ENCODE measurements around the gene ZSCAN25.

- TF ChIP-seq POLR2AphosphoS5 (IDR thresholded peaks at IDR 0.05): no peak
- TF ChIP-seq, protein P1, sequence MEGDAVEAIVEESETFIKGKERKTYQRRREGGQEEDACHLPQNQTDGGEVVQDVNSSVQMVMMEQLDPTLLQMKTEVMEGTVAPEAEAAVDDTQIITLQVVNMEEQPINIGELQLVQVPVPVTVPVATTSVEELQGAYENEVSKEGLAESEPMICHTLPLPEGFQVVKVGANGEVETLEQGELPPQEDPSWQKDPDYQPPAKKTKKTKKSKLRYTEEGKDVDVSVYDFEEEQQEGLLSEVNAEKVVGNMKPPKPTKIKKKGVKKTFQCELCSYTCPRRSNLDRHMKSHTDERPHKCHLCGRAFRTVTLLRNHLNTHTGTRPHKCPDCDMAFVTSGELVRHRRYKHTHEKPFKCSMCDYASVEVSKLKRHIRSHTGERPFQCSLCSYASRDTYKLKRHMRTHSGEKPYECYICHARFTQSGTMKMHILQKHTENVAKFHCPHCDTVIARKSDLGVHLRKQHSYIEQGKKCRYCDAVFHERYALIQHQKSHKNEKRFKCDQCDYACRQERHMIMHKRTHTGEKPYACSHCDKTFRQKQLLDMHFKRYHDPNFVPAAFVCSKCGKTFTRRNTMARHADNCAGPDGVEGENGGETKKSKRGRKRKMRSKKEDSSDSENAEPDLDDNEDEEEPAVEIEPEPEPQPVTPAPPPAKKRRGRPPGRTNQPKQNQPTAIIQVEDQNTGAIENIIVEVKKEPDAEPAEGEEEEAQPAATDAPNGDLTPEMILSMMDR (IDR thresholded peaks at IDR 0.05): no peak
- no peak for TF ChIP-seq POLR2A (IDR thresholded peaks at IDR 0.05)
These were observed 10.2 kb upstream of the ZSCAN25 start for GRCh38 chr7:99606531-99606930.

Measured in transverse colon (tissue), 4 donors.